OCI-LY1 (cell line): ENCODE results near the gene SAP30L.

Experiments used
- CTCF ChIP-seq: fragments of 200-600 bp; sonication (generic), shearing (Covaris generic); IDR thresholded peaks from 2 replicates; pipeline ENCODE4 v1.5.1; 2017; ENCODE audit warnings: mild to moderate bottlenecking, antibody characterized with exemption, low read length, moderate library complexity, mixed read lengths
- EZH2 ChIP-seq: fragments of 200-600 bp; sonication (generic), shearing (Covaris generic); IDR thresholded peaks from 2 replicates; pipeline ENCODE4 v1.8.0; 2017; ENCODE audit warnings: borderline replicate concordance, mixed run types, mild to moderate bottlenecking, antibody characterized with exemption, low read length, moderate library complexity, mixed read lengths

- TF ChIP-seq CTCF (no peak), EZH2 (no peak)
Observed at GRCh38 chr5:154476354-154477205, 30.8 kb downstream of the SAP30L start.
